Renal pelvis (tissue), 4 donors: ENCODE results near the gene POLR2A. TPM values are rescaled to one million over a fixed set of nuclear protein-coding genes. Genes with fewer than 3 reads are reported as not detected.

Experiments
- DNase-seq: peaks from one replicate; pipeline ENCODE4 v3.0.0-alpha.2; 2013
- polyA plus RNA-seq, 3 donors: library from polyadenylated mRNA; unstranded; fragments of 120-200 nt; gene quantifications; one replicate each; pipeline ENCODE4 v1.2.1, GENCODE V29; 2013; ENCODE audit not compliant: insufficient read length in 3 of 3

The POLR2A gene
- polyA plus RNA-seq, 3 donors, result 142 to 149 (median 143) TPM

DNA sequence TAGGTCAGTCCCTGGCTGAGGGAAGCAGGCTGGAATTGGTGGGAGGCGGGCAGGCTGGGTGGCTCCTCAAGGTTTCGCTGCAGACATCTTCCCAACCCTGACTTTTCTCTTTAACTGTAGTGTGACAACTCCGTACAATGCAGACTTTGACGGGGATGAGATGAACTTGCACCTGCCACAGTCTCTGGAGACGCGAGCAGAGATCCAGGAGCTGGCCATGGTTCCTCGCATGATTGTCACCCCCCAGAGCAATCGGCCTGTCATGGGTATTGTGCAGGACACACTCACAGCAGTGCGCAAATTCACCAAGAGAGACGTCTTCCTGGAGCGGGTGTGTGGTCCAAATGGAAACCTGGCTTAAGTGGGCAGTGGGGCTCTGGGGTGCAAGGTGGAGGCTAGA, 15.0 kb downstream of the POLR2A start:
- no peak for DNase-seq

GRCh38 chr17:7501729-7502128, 17.6 kb downstream of the POLR2A start:
- no peak for DNase-seq

GRCh38 chr17:7502171-7502847, 18.1 kb downstream of the POLR2A start:
- no peak for DNase-seq

DNA sequence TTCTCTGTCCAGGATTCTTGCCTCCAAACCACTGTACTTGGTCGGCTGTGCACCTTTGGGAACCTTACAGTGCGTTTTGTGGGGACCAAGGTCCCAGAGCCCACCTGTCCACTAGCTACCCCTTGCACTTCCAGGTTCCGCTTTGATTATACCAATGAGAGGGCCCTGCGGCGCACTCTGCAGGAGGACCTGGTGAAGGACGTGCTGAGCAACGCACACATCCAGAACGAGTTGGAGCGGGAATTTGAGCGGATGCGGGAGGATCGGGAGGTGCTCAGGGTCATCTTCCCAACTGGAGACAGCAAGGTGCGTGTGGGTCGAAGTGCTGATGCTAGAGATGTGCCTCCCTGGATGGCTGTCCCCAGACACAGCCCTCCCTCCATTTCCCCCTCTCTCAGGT, 18.8 kb downstream of the POLR2A start:
- DNase-seq, result no peak

GRCh38 chr17:7503521-7503920, 19.4 kb downstream of the POLR2A start:
- no peak for DNase-seq

GRCh38 chr17:7508145-7508544, 24.0 kb downstream of the POLR2A start:
- no peak for DNase-seq

DNA sequence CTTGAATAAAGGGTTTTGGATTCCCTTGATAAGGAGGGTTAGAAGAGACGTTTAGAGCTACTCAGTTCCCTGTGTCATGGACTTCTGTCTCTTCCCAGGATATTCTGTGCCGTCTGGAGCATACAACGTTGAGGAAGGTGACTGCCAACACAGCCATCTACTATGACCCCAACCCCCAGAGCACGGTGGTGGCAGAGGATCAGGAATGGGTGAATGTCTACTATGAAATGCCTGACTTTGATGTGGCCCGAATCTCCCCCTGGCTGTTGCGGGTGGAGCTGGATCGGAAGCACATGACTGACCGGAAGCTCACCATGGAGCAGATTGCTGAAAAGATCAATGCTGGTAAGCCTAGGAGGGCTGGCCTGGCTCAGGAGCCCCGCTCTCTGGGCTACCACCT, 24.7 kb downstream of the POLR2A start:
- DNase-seq, result no peak

DNA sequence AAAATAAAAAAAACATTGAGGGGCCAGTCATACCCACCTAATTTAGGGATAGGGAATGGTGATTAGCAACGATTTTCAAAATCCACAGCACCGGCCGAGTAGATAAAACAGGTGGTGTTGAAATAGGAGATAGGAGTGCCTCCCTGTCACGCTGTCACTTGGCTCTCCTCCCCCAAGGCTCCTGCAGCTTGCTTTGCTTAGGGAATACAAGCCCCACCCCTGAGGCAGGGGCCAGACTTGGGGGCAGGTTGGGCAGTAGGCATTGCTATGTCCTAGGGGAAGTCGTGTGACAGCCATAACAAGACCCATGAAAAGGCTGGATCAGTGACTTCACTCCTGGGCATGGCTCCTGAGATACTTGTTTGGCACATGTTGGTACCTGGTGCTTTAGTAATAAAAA, 25.8 kb downstream of the POLR2A start:
- no peak for DNase-seq

DNA sequence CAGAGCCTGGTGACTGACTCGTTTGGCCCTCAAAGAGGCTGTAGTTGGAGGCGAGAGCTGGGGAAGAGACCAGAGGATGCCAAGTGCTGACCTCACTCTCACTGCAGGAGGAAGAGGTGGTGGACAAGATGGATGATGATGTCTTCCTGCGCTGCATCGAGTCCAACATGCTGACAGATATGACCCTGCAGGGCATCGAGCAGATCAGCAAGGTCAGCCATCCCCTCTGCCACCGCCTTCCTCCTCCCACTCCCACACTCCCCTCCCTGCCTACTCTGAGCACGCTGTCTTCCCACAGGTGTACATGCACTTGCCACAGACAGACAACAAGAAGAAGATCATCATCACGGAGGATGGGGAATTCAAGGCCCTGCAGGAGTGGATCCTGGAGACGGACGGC, 26.9 kb downstream of the POLR2A start:
- no peak for DNase-seq

DNA sequence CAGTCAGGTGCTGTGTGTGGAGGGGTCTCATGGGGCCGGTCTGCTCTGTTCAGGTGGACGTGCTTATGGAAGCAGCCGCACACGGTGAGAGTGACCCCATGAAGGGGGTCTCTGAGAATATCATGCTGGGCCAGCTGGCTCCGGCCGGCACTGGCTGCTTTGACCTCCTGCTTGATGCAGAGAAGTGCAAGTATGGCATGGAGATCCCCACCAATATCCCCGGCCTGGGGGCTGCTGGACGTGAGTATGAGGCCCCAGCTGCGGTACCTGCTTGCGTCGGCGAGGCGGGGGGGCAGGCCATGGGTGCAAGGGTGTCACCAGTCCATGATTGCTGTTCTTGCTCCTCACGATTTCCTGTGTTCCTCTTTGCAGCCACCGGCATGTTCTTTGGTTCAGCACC, 27.9 kb downstream of the POLR2A start:
- DNase-seq, result no peak

GRCh38 chr17:7512824-7513540, 28.8 kb downstream of the POLR2A start:
- no peak for DNase-seq

GRCh38 chr17:7513850-7514419, 29.8 kb downstream of the POLR2A start:
- no peak for DNase-seq

DNA sequence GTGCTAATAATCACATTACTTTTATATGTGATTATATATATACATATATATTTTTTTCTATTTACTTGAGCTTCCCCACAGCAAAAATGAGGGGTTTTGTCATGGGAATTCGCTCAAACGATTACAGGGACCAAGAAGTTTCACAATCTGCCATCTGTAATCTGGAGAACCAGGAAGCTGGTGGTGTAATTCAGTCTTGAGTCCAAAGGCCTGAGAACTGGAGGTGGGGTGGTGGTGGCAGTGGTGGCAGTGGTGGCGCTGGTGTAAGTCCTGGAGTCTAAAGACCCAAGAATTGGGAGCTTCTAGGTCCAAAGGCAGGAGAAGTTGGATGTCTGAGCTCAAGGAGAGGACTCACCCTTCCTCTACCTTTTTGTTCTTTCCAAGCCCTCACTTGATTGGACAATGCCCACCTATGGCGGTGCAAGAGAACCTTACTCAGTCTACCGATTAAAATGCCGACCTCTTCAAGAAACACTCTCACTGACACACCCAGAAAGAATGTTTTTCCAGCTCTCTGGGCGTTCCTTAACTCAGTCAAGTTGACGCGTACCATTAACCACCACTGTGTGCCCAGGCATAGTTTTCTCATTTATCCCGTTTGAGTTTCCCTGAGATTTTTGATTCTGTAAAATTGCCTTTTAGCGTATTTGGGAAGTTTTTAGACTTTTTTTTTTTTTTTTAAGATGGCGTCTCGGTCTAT, 31.9 kb downstream of the POLR2A start:
- DNase-seq, result no peak

DNA sequence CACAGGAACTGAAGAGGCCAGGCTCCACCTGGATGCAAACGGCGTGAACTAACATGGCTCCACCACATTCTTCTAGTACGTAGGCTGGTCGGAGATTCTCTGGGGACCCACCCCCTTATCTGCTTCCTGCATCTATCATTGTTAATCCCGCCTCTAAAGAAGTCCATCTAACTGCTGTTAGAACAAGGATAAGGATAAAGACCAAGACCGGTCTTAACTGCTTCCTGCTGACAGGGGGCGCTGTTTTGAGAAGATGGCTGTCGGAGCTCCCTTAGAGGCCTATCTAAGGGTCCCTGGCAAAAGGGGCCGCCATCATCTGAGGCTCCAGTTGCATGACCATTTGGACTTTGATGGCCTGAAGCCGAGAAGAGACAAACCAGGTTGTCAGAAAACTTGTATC, 38.9 kb downstream of the POLR2A start:
- no peak for DNase-seq

- no peak for DNase-seq
Measured at GRCh38 chr17:7528842-7529241, 44.7 kb downstream of the POLR2A start.

DNA sequence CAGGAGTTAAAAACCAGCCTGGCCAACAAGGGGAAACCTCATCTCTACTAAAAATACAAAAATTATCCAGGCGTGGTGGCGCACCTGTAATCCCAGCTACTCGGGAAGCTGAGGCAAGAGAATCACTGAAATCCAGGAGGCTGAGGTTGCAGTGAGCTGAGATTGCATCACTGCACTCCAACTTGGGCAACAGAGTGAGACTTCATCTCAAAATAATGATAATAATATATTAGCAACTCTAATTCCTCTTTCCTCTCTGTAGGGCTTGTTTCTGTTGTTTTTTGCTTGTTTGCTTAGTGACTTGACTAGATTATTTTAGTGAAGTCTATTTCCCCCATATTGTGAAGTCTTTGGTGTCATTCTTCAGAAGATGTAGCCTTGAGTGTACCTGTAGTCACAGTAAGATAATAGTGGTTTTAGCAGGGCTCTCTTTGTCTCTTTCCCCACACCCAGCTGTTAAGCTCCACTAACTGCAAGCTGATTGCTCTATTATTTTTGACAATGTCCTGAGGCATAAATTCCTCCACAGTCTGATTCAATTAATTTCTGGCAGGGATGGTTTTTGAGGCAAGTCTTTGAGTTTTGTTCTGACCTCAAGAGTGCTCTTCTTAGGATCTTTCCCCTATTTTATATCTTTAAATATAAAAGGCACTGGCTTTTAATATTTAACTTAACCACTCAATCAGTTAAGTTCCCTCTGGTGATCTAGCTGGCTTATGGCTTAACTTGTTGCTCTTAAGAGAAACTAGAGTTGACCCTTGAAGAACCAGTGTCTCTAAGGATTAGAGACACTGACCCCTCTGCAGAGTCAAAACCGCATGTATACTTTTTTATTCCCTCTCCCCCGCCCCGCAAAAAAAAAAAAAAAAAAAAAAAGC, 46.1 kb downstream of the POLR2A start:
- DNase-seq, result no peak

GRCh38 chr17:7538050-7538449, 53.9 kb downstream of the POLR2A start:
- no peak for DNase-seq

DNA sequence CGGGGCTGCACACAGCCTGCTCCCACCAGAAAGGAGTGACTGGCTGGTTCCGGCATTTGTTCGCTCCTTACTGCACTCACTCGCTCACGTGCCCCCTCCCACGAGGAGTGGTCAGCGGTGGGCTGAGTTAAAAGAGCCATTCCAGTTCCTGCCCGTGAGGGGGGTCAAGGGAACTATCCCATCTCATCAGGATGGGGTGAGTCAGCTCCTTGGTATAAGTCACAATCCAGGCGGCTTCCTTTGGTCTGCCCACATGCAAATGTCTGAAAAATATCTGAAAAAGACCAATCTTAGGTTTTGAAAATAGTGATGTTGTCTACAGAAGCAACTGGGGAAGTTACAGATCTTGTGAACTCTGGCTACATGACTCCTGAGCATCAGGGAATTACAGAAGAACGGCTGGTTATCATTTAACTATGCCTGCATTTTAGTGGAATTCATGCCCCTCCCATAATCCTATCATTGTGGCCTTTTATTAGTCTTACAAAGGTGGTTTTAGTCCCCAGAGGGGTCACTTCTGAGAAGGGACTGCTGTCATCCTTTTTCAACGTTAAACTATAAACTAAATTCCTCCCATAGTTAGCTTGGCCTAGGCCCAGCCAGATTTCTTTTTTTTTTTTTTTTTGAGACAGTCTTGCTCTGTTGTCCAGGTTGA, 54.9 kb downstream of the POLR2A start:
- DNase-seq, result no peak

- no peak for DNase-seq
Measured at GRCh38 chr17:7541074-7541621, 57.0 kb downstream of the POLR2A start.

- no peak for DNase-seq
Measured at GRCh38 chr17:7544911-7545310, 60.7 kb downstream of the POLR2A start.
